ENCODE results near the gene CDH3. TPM values are rescaled to one million over a fixed set of nuclear protein-coding genes. Genes with fewer than 3 reads are reported as not detected.

The CDH3 gene
- polyA plus RNA-seq, 1 donor (not counting 4 experiments of a cell fraction or from before 2014, with no cell fraction given) = 366 TPM

DNA sequence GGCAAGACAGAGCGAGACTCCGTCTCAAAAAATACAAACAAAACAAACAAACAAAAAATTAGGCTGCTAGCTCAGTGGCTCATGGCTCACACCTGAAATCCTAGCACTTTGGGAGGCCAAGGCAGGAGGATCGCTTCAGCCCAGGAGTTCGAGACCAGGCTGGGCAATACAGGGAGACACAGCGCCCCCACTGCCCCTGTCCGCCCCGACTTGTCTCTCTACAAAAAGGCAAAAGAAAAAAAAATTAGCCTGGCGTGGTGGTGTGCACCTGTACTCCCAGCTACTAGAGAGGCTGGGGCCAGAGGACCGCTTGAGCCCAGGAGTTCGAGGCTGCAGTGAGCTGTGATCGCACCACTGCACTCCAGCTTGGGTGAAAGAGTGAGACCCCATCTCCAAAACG lies 91.5 kb downstream of the CDH3 start:
- Histone ChIP-seq H3K27me3 (ENCODE audit: control insufficient read depth, extremely low read depth, insufficient read depth, low read length) (no peaks in the 10 kb centered on the region), H4K20me1 (ENCODE audit: control insufficient read depth, extremely low read depth, insufficient read depth, low read length) (peaks cover 3% of the 10 kb centered on the region), H3K9me1 (ENCODE audit: control insufficient read depth, extremely low read depth, insufficient read depth, low read length) (peaks cover 2% of the 10 kb centered on the region), H3K79me2 (ENCODE audit: control insufficient read depth, insufficient read depth, low read length) (peaks cover 42% of the 10 kb centered on the region), H3K27ac (ENCODE audit: control insufficient read depth, insufficient read depth, low read length) (no peak overlapping the region), H3K4me3 (ENCODE audit: control insufficient read depth in 2 of 3, extremely low read depth in 1 of 3, insufficient read depth in 2 of 3, low read depth in 1 of 3, low read length in 3 of 3) (peak overlapping the region in 2 of 3 experiments; percentile 90 to 97), H3K4me1 (ENCODE audit: control insufficient read depth, extremely low read depth, insufficient read depth, low read length) (peaks cover 46% of the 10 kb centered on the region), H2AFZ (ENCODE audit: control insufficient read depth, low read length) (peak overlapping the region; percentile 46), H3K9me3 (ENCODE audit: control insufficient read depth, low read depth, low read length) (no peaks in the 10 kb centered on the region), H3K9ac (ENCODE audit: control insufficient read depth, extremely low read depth, insufficient read depth, low read length) (peak overlapping the region; percentile 97), H3K36me3 (ENCODE audit: control insufficient read depth in 2 of 2, extremely low read depth in 1 of 2, insufficient read depth in 2 of 2, low read length in 2 of 2) (peaks cover 5 to 14% of the 10 kb centered on the region in 2 experiments), H3K4me2 (ENCODE audit: control insufficient read depth, extremely low read depth, insufficient read depth, low read depth, low read length) (peak overlapping the region; percentile 80)
- FAIRE-seq (no peak), DNase-seq (ENCODE audit: low read depth, low spot score) (no peak)
- dilution Hi-C loops (cut with MboI; ENCODE audit: extremely low pct_ligation_motif_present, low sequenced_read_pairs) = no loop called here
- TF ChIP-seq EZH2 (IDR thresholded peaks at IDR 0.05; ENCODE audit: low read length) = no peak
- TF ChIP-seq, protein P1, sequence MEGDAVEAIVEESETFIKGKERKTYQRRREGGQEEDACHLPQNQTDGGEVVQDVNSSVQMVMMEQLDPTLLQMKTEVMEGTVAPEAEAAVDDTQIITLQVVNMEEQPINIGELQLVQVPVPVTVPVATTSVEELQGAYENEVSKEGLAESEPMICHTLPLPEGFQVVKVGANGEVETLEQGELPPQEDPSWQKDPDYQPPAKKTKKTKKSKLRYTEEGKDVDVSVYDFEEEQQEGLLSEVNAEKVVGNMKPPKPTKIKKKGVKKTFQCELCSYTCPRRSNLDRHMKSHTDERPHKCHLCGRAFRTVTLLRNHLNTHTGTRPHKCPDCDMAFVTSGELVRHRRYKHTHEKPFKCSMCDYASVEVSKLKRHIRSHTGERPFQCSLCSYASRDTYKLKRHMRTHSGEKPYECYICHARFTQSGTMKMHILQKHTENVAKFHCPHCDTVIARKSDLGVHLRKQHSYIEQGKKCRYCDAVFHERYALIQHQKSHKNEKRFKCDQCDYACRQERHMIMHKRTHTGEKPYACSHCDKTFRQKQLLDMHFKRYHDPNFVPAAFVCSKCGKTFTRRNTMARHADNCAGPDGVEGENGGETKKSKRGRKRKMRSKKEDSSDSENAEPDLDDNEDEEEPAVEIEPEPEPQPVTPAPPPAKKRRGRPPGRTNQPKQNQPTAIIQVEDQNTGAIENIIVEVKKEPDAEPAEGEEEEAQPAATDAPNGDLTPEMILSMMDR (optimal IDR thresholded peaks at IDR 0.05 in 1 of 3, IDR thresholded peaks at IDR 0.05 in 1 of 3, conservative IDR thresholded peaks at IDR 0.05 in 1 of 3; ENCODE audit: extremely low read depth in 1 of 3, insufficient read depth in 2 of 3, low read length in 3 of 3) = no peak

GRCh38 chr16:68737046-68737729 lies 92.1 kb downstream of the CDH3 start, which contains the start of gene CDH1:
CDH1 (plus strand) TSS chr16:68737292; CDS start chr16:68737416, 124 bp downstream.
- peak within 1 kb of the TSS; percentile 95 for H3K27ac ChIP-seq (ENCODE audit: control insufficient read depth, insufficient read depth, low read length)
- no peaks in the 10 kb centered on the region for H3K9me3 ChIP-seq (ENCODE audit: control insufficient read depth, low read depth, low read length)
- FAIRE-seq (peak; percentile 77), DNase-seq (ENCODE audit: low read depth, low spot score) (no peak)
- peaks cover 3% of the 10 kb centered on the region for H4K20me1 ChIP-seq (ENCODE audit: control insufficient read depth, extremely low read depth, insufficient read depth, low read length)
- TF ChIP-seq, protein P1 (optimal IDR thresholded peaks at IDR 0.05 in 1 of 3, IDR thresholded peaks at IDR 0.05 in 1 of 3, conservative IDR thresholded peaks at IDR 0.05 in 1 of 3; ENCODE audit: extremely low read depth in 1 of 3, insufficient read depth in 2 of 3, low read length in 3 of 3) = peak in 1 of 3 experiments; percentile 19
- no peak for TF ChIP-seq EZH2 (IDR thresholded peaks at IDR 0.05; ENCODE audit: low read length)
- peaks cover 2% of the 10 kb centered on the region for H3K9me1 ChIP-seq (ENCODE audit: control insufficient read depth, extremely low read depth, insufficient read depth, low read length)
- H3K79me2 ChIP-seq (ENCODE audit: control insufficient read depth, insufficient read depth, low read length) = peaks cover 45% of the 10 kb centered on the region
- peak within 1 kb of the TSS; percentile 99 for H3K4me2 ChIP-seq (ENCODE audit: control insufficient read depth, extremely low read depth, insufficient read depth, low read depth, low read length)
- peaks cover 46% of the 10 kb centered on the region for H3K4me1 ChIP-seq (ENCODE audit: control insufficient read depth, extremely low read depth, insufficient read depth, low read length)
- H3K36me3 ChIP-seq (ENCODE audit: control insufficient read depth in 2 of 2, extremely low read depth in 1 of 2, insufficient read depth in 2 of 2, low read length in 2 of 2) = peaks cover 5 to 14% of the 10 kb centered on the region in 2 experiments
- peak within 1 kb of the TSS; percentile 90 to 97 (median 97) for H3K4me3 ChIP-seq (ENCODE audit: control insufficient read depth in 2 of 3, extremely low read depth in 1 of 3, insufficient read depth in 2 of 3, low read depth in 1 of 3, low read length in 3 of 3)
- H2AFZ ChIP-seq (ENCODE audit: control insufficient read depth, low read length) = peak within 1 kb of the TSS; percentile 46
- H3K9ac ChIP-seq (ENCODE audit: control insufficient read depth, extremely low read depth, insufficient read depth, low read length) = peak within 1 kb of the TSS; percentile 97
- dilution Hi-C loops (cut with MboI; ENCODE audit: extremely low pct_ligation_motif_present, low sequenced_read_pairs) = no loop called here
- H3K27me3 ChIP-seq (ENCODE audit: control insufficient read depth, extremely low read depth, insufficient read depth, low read length) = no peaks in the 10 kb centered on the region

Data from keratinocyte (primary cell).